Measurements from ENCODE around the gene COLQ. TPM values are rescaled to one million over a fixed set of nuclear protein-coding genes. Genes with fewer than 3 reads are reported as not detected.

Gene COLQ
- total RNA-seq, 1 experiment from 2014 or later = 0.64 TPM

- DNase-seq (ENCODE audit: low read depth, low spot score) (no peak), ATAC-seq (no peak)
- no peaks in the 10 kb centered on the region for H3K27me3 ChIP-seq (ENCODE audit: control insufficient read depth, insufficient read depth, low read length)
- BruUV-seq (replicated peaks) = no TSS peak
- TF ChIP-seq TCF7L2 (IDR thresholded peaks at IDR 0.05; ENCODE audit: low read depth, low read length) (no peak), REST (IDR thresholded peaks at IDR 0.05; ENCODE audit: insufficient read depth in 1 of 2, low read depth in 2 of 2, low read length in 1 of 2) (no peak), SIN3A (IDR thresholded peaks at IDR 0.05; ENCODE audit: borderline replicate concordance, insufficient read depth, low read depth, low read length) (no peak), POLR2AphosphoS5 (IDR thresholded peaks at IDR 0.05; ENCODE audit: low read depth, low read length) (no peak), CTCF (IDR thresholded peaks at IDR 0.05) (no peak)
- H3K4me3 ChIP-seq (ENCODE audit: low read depth in 2 of 2, low read length in 2 of 2) = no peak overlapping the region
- intact Hi-C loops (cut with micrococcal nuclease; ENCODE audit: unreplicated experiment) (no loop called here), in situ Hi-C loops (cut with HindIII; ENCODE audit: low pct_unique_long_range_greater_than_20kb, low sequenced_read_pairs) (no loop called here)
- no peaks in the 10 kb centered on the region for H3K4me1 ChIP-seq (ENCODE audit: control insufficient read depth, insufficient read depth, low read length)
- CTCF ChIA-PET = no interaction called here
- no peaks in the 10 kb centered on the region for H3K36me3 ChIP-seq (ENCODE audit: control insufficient read depth, insufficient read depth, low read length)
- H3K9me3 ChIP-seq (ENCODE audit: control insufficient read depth, insufficient read depth, low read depth, low read length) = no peaks in the 10 kb centered on the region
- POLR2A ChIA-PET = interaction anchor here (0.6 kb wide), 1 partner anchor 550 kb away, joined by 9 read pairs; no protein-coding TSS in a partner anchor
- no peak overlapping the region for H3K27ac ChIP-seq (ENCODE audit: low read length)
These were observed 30.4 kb downstream of the COLQ start for GRCh38 chr3:15491143-15491542.

- no TSS peak for BruUV-seq (replicated peaks)
- CTCF ChIA-PET = interaction anchor here (0.6 kb wide), 1 partner anchor 223 kb away, joined by 3 read pairs; no protein-coding TSS in a partner anchor
- DNase-seq (ENCODE audit: low read depth, low spot score) (no peak), ATAC-seq (no peak)
- TF ChIP-seq TCF7L2 (IDR thresholded peaks at IDR 0.05; ENCODE audit: low read depth, low read length) = no peak
- TF ChIP-seq POLR2AphosphoS5 (IDR thresholded peaks at IDR 0.05; ENCODE audit: low read depth, low read length) = no peak
- no peak for TF ChIP-seq SIN3A (IDR thresholded peaks at IDR 0.05; ENCODE audit: borderline replicate concordance, insufficient read depth, low read depth, low read length)
- no peak for TF ChIP-seq REST (IDR thresholded peaks at IDR 0.05; ENCODE audit: insufficient read depth in 1 of 2, low read depth in 2 of 2, low read length in 1 of 2)
- no peak for TF ChIP-seq CTCF (IDR thresholded peaks at IDR 0.05)
- no peak overlapping the region for H3K4me3 ChIP-seq (ENCODE audit: low read depth in 2 of 2, low read length in 2 of 2)
- no peaks in the 10 kb centered on the region for H3K27me3 ChIP-seq (ENCODE audit: control insufficient read depth, insufficient read depth, low read length)
- H3K27ac ChIP-seq (ENCODE audit: low read length) = no peak overlapping the region
- POLR2A ChIA-PET = no interaction called here
- H3K4me1 ChIP-seq (ENCODE audit: control insufficient read depth, insufficient read depth, low read length) = no peaks in the 10 kb centered on the region
- in situ Hi-C loops (cut with HindIII; ENCODE audit: low pct_unique_long_range_greater_than_20kb, low sequenced_read_pairs) (no loop called here), intact Hi-C loops (cut with micrococcal nuclease; ENCODE audit: unreplicated experiment) (no loop called here)
- H3K36me3 ChIP-seq (ENCODE audit: control insufficient read depth, insufficient read depth, low read length) = no peaks in the 10 kb centered on the region
- H3K9me3 ChIP-seq (ENCODE audit: control insufficient read depth, insufficient read depth, low read depth, low read length) = no peaks in the 10 kb centered on the region
These were observed 31.3 kb downstream of the COLQ start for GRCh38 chr3:15490158-15490557.
